T-cell (primary cell): ENCODE measurements around the gene GPR39. TPM values are rescaled to one million over a fixed set of nuclear protein-coding genes. Genes with fewer than 3 reads are reported as not detected.

Experiments
- ATAC-seq, 4 experiments: fragments of 200-7000 bp in 3 of 4; fragments of 150-1000 bp in 1 of 4; cut with Tn5 transposase; replicated peaks in 1 of 4; 1 replicate in 3 of 4; 2 replicates in 1 of 4; pipeline ENCODE4 v1.10.0; 2021; ENCODE audit warnings: moderate library complexity in 3 of 4, mild to moderate bottlenecking in 2 of 4, moderate number of reproducible peaks in 1 of 4
- CTCF ChIA-PET, 2 donors: fragments of 300-600 bp; sonication (Branson Sonifier 250); formaldehyde crosslinking; loops; one replicate each; lab custom pipeline; 2022; ENCODE audit warnings: antibody characterized with exemption in 2 of 2; lab: Charles Lee
- POLR2A ChIA-PET, 2 donors: fragments of 300-600 bp; sonication (Branson Sonifier 250); formaldehyde crosslinking; loops; one replicate each; lab custom pipeline; 2022; ENCODE audit warnings: antibody characterized with exemption in 2 of 2; lab: Charles Lee
- DNase-seq, 35 experiments: peaks; one replicate each; pipeline versions ENCODE4 v3.0.0 to v3.0.0-alpha.2; 2013 to 2023
- H3K27ac ChIP-seq: one replicate; pipeline ENCODE4 v1.5.1; 2013; ENCODE audit warnings: low read length
- H3K27me3 ChIP-seq, 2 experiments: replicated peaks in 1 of 2; 1 replicate in 1 of 2; 2 replicates in 1 of 2; pipeline versions ENCODE4 v1.6.1 to v1.7.0; 2013; ENCODE audit warnings: low read length in 1 of 2, mixed read lengths in 1 of 2; ENCODE audit not compliant: control insufficient read depth in 2 of 2, insufficient read depth in 2 of 2; ENCODE audit errors: extremely low read depth in 1 of 2
- H3K36me3 ChIP-seq, 2 donors: 1 replicate in 1 of 2; 2 replicates in 1 of 2; pipeline versions ENCODE4 v1.6.1 to v1.7.0; 2013; ENCODE audit warnings: low read length in 1 of 2; ENCODE audit not compliant: control insufficient read depth in 2 of 2, insufficient read depth in 1 of 2; ENCODE audit errors: extremely low read depth in 1 of 2
- H3K4me1 ChIP-seq, 2 experiments: 1 replicate in 1 of 2; 2 replicates in 1 of 2; pipeline versions ENCODE4 v1.6.1 to v1.7.0; 2013; ENCODE audit warnings: low read length in 2 of 2, mixed read lengths in 1 of 2; ENCODE audit not compliant: insufficient read depth in 2 of 2, control insufficient read depth in 1 of 2; ENCODE audit errors: extremely low read depth in 1 of 2
- H3K4me3 ChIP-seq, 2 donors: 1 replicate in 1 of 2; 2 replicates in 1 of 2; pipeline versions ENCODE4 v1.5.1 to v1.7.0; 2013; ENCODE audit warnings: mild to moderate bottlenecking in 2 of 2, low read length in 1 of 2, moderate library complexity in 1 of 2; ENCODE audit not compliant: control insufficient read depth in 1 of 2; ENCODE audit errors: extremely low read depth in 1 of 2
- H3K9me3 ChIP-seq: 2 replicates; pipeline ENCODE4 v1.7.0; 2013
- H3K27ac Mint-ChIP-seq, 2 donors: one replicate each; pipeline ENCODE4 v1.8.0; 2020 to 2021; ENCODE audit warnings: mild to moderate bottlenecking in 2 of 2, mixed read lengths in 2 of 2
- H3K27me3 Mint-ChIP-seq, 2 donors: one replicate each; pipeline ENCODE4 v1.8.0; 2021 to 2022; ENCODE audit warnings: mixed read lengths in 2 of 2
- H3K36me3 Mint-ChIP-seq: one replicate; pipeline ENCODE4 v1.8.0; 2021; ENCODE audit warnings: mixed read lengths
- H3K4me1 Mint-ChIP-seq, 3 donors: one replicate each; pipeline ENCODE4 v1.8.0; 2020 to 2022; ENCODE audit warnings: mixed read lengths in 3 of 3, mild to moderate bottlenecking in 1 of 3
- H3K4me3 Mint-ChIP-seq, 3 donors: one replicate each; pipeline ENCODE4 v1.8.0; 2020 to 2022; ENCODE audit warnings: mild to moderate bottlenecking in 3 of 3, mixed read lengths in 3 of 3, moderate library complexity in 3 of 3
- H3K9me3 Mint-ChIP-seq, 3 donors: one replicate each; pipeline ENCODE4 v1.8.0; 2020 to 2022; ENCODE audit warnings: mixed read lengths in 3 of 3
- WGBS: methylation state at CpG from one replicate; pipeline ENCODE4 v1.1.5; 2013; ENCODE audit warnings: missing lambda C conversion rate; ENCODE audit not compliant: insufficient coverage; 5-methylcytosine and 5-hydroxymethylcytosine counted together
- total RNA-seq, 35 experiments: library from RNA in 6 of 35; stranded (reverse) in 6 of 35; fragments of 120-200 nt in 1 of 35; gene quantifications; one replicate each; pipeline versions ENCODE4 v1.2.1 to v1.2.4 and lab custom pipeline; 2013 to 2026

GPR39 gene
- total RNA-seq, 5 donors from 2014 or later (not counting 1 experiment from before 2014, with no cell fraction given): not detected

DNA sequence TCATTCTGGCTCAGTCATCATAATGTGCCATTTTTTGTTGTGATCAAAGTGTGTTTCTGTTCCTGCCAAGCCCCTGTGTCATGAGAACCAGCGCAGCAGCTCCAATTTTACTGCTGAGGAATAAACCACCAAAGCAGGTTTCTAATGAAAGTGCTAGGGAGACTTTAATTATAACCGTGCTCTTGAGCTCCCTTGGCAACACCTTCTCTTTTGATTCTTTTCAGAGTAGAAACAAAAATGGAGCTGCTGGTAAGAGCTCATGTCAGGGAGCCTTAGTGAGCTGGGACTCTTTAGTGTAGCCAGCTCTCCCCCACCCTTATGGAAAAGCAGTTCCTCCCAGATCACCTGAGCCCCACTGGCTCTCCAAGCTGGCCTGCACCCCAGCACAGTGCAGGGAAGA is 179.1 kb downstream of the GPR39 start:
- DNase-seq (no peak), ATAC-seq (no peak)
- Histone ChIP-seq H3K27ac (no peak overlapping the region), H3K36me3 (no peaks in the 10 kb centered on the region), H3K4me3 (no peak overlapping the region), H3K4me1 (no peaks in the 10 kb centered on the region), H3K27me3 (peaks cover 0 to 2% of the 10 kb centered on the region in 2 experiments), H3K9me3 (no peaks in the 10 kb centered on the region)
- ChIA-PET CTCF (no interaction called here), POLR2A (no interaction called here)
- Mint-ChIP-seq H3K4me3 (no peak overlapping the region), H3K27me3 (peaks cover 1 to 10% of the 10 kb centered on the region in 2 donors), H3K27ac (no peak overlapping the region), H3K4me1 (no peaks in the 10 kb centered on the region), H3K9me3 (peaks cover 0 to 10% (median 0%) of the 10 kb centered on the region in 3 donors), H3K36me3 (no peaks in the 10 kb centered on the region)
- 50% methylated on average over 1 of the region's 2 CpGs for WGBS

DNA sequence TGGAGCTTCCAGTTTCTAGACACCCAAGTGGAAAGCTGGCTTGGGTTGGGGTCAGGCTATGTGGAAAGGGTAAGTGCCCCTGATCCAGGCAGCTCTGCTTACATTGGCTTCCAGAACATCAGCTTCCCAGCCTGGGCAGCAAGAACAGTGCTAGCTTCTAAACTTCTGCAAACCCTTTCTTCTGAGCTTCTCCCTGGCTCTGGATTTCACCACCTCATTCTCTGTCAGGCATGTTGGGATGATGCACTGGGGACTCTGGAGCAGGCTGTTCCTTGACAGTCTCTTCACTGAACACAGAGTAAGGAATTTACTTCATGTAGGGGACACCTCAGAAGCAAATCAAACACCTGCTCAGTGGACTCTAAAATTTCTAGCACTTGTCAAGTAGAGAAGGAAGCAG is 180.6 kb downstream of the GPR39 start:
- ChIA-PET CTCF (no interaction called here), POLR2A (no interaction called here)
- Histone ChIP-seq H3K4me1 (no peaks in the 10 kb centered on the region), H3K27ac (no peak overlapping the region), H3K27me3 (peaks cover 0 to 2% of the 10 kb centered on the region in 2 experiments), H3K9me3 (no peaks in the 10 kb centered on the region), H3K36me3 (no peaks in the 10 kb centered on the region), H3K4me3 (no peak overlapping the region)
- Mint-ChIP-seq H3K36me3 (no peaks in the 10 kb centered on the region), H3K27ac (no peak overlapping the region), H3K27me3 (peaks cover 1 to 10% of the 10 kb centered on the region in 2 donors), H3K9me3 (peaks cover 0 to 7% (median 0%) of the 10 kb centered on the region in 3 donors), H3K4me3 (no peak overlapping the region), H3K4me1 (no peaks in the 10 kb centered on the region)
- DNase-seq (no peak), ATAC-seq (no peak)

DNA sequence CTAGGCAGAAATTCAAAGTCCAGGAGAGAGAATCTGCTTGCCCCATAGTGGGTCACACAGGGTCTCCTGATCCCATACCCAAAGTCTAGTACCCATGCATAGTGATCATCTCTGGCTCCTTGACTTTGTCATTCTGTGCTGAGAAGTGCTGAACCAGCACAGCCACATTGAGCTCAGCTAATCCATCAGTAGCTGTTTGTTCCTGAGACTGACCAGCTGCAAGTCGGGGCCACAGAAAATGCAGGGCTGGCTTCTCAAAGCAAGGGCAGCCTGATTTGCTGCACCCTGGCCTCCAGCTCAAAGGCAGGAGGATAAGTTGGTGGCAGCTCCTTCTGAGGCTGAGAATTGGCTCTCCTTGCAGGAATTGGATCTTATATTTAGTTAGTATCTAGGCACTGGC is 181.2 kb downstream of the GPR39 start:
- peaks cover 1 to 10% of the 10 kb centered on the region in 2 donors for H3K27me3 Mint-ChIP-seq
- H3K4me3 Mint-ChIP-seq: no peak overlapping the region
- Histone ChIP-seq H3K36me3 (no peaks in the 10 kb centered on the region), H3K27me3 (peaks cover 0 to 2% of the 10 kb centered on the region in 2 experiments), H3K4me1 (no peaks in the 10 kb centered on the region), H3K4me3 (no peak overlapping the region), H3K9me3 (no peaks in the 10 kb centered on the region), H3K27ac (no peak overlapping the region)
- H3K4me1 Mint-ChIP-seq: no peaks in the 10 kb centered on the region
- 73% methylated on average over 1 of the region's 1 CpG for WGBS
- DNase-seq: no peak
- POLR2A ChIA-PET: no interaction called here
- no peak for ATAC-seq
- peaks cover 0 to 4% (median 0%) of the 10 kb centered on the region in 3 donors for H3K9me3 Mint-ChIP-seq
- no peak overlapping the region for H3K27ac Mint-ChIP-seq
- H3K36me3 Mint-ChIP-seq: no peaks in the 10 kb centered on the region
- CTCF ChIA-PET: interaction anchor here in 1 of 2 donors (0.7 kb wide), 1 partner anchor 93 kb away, joined by 3 read pairs; no protein-coding TSS in a partner anchor

DNA sequence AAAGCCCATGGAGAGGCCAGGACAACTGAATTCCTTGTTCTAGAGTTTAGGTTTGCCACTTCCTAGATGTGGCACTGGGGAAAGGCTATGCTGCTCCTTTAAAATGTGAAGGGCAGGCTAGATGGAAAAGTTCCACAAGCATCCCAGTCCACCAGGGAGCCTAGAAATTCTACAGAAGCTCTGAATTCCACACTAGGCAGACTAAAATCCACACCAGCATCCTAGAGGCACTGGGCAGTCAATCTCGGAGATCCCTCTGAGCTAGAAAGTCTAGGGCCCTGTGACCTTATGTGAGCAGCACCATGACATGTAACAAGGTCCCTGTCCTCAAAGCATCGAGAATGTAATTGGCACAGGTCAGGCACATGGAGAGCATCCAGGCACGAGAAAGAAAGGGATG is 181.9 kb downstream of the GPR39 start:
- Histone ChIP-seq H3K9me3 (no peaks in the 10 kb centered on the region), H3K4me1 (no peaks in the 10 kb centered on the region), H3K27ac (no peak overlapping the region), H3K4me3 (no peak overlapping the region), H3K27me3 (peaks cover 0 to 2% of the 10 kb centered on the region in 2 experiments), H3K36me3 (no peaks in the 10 kb centered on the region)
- DNase-seq (no peak), ATAC-seq (no peak)
- Mint-ChIP-seq H3K4me3 (no peak overlapping the region), H3K4me1 (no peaks in the 10 kb centered on the region), H3K27me3 (peaks cover 1 to 10% of the 10 kb centered on the region in 2 donors), H3K27ac (no peak overlapping the region), H3K9me3 (peaks cover 0 to 4% (median 0%) of the 10 kb centered on the region in 3 donors), H3K36me3 (no peaks in the 10 kb centered on the region)
- no CpG with 5 or more reads among the region's 3 CpGs for WGBS
- CTCF ChIA-PET: no interaction called here
- POLR2A ChIA-PET: no interaction called here

DNA sequence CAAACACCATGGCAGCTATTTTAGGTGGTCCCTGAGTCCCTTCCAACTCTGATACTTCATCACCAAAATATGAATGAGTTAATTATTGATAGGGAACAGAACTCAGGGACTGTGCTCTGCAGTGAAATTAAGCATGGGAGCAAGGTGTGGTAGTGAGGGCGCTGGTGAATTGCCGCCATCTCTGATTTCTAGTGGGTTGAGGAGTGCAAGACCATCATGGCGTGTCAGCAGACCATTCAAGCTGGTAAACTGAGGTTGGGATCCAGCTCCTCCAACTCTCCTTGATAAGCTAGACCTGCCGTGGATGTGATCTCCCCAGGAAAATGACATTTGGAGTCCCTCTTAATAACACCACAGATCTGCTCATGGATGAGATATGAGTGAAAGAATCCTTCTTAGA is 183.0 kb downstream of the GPR39 start:
- POLR2A ChIA-PET: no interaction called here
- H3K36me3 Mint-ChIP-seq: no peaks in the 10 kb centered on the region
- CTCF ChIA-PET: no interaction called here
- no peaks in the 10 kb centered on the region for H3K36me3 ChIP-seq
- peaks cover 1 to 10% of the 10 kb centered on the region in 2 donors for H3K27me3 Mint-ChIP-seq
- H3K4me3 Mint-ChIP-seq: no peak overlapping the region
- no peak overlapping the region for H3K27ac ChIP-seq
- H3K4me3 ChIP-seq: no peak overlapping the region
- H3K4me1 ChIP-seq: no peaks in the 10 kb centered on the region
- H3K4me1 Mint-ChIP-seq: no peaks in the 10 kb centered on the region
- no peak for DNase-seq
- peaks cover 0 to 2% of the 10 kb centered on the region in 2 experiments for H3K27me3 ChIP-seq
- H3K27ac Mint-ChIP-seq: no peak overlapping the region
- no peak for ATAC-seq
- H3K9me3 Mint-ChIP-seq: peaks cover 0 to 4% (median 0%) of the 10 kb centered on the region in 3 donors
- no peaks in the 10 kb centered on the region for H3K9me3 ChIP-seq
- WGBS: no CpG with 5 or more reads among the region's 4 CpGs

DNA sequence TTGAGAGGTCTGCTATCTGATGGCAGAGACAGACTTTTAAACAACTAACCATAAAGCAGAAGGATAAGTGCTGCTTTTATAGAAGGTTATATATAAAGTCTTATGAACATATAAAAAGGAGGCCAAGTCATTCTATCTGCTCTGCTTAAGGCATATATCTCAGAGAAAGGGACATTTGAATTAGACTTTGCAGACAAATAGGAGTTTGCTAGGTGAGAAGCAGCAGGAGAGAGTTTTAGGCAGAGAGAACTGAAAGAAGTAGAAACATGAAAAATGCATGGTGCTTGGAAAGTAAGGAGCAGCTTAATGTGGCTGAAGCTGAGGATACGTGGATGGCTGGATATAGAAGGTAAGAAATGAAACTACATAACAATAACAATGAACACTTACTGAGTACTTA is 188.0 kb downstream of the GPR39 start:
- H3K4me3 ChIP-seq: no peak overlapping the region
- no peaks in the 10 kb centered on the region for H3K36me3 ChIP-seq
- ATAC-seq (no peak), DNase-seq (no peak)
- no peak overlapping the region for H3K4me3 Mint-ChIP-seq
- H3K27ac Mint-ChIP-seq: no peak overlapping the region
- no peaks in the 10 kb centered on the region for H3K36me3 Mint-ChIP-seq
- no peaks in the 10 kb centered on the region for H3K4me1 Mint-ChIP-seq
- POLR2A ChIA-PET: no interaction called here
- H3K9me3 ChIP-seq: no peaks in the 10 kb centered on the region
- H3K27me3 Mint-ChIP-seq: no peaks in the 10 kb centered on the region
- H3K4me1 ChIP-seq: no peaks in the 10 kb centered on the region
- no peaks in the 10 kb centered on the region for H3K9me3 Mint-ChIP-seq
- no peak overlapping the region for H3K27ac ChIP-seq
- WGBS: no CpG with 5 or more reads among the region's 1 CpG
- no peaks in the 10 kb centered on the region for H3K27me3 ChIP-seq
- CTCF ChIA-PET: no interaction called here
